Endothelial cell of umbilical vein (primary cell): Measurements from ENCODE around the gene MPEG1. TPM values are rescaled to one million over a fixed set of nuclear protein-coding genes. Genes with fewer than 3 reads are reported as not detected.

Experiments used
- BruUV-seq: library from RNA; stranded (reverse); fragments of 400-500 nt; replicated peaks from 2 replicates; lab custom pipeline; 2021; lab: Mats Ljungman, UMichigan
- CTCF ChIA-PET: fragments of 300-600, 350-600 bp; sonication (Branson Sonifier 250); formaldehyde crosslinking; loops from one replicate; lab custom pipeline; 2021; ENCODE audit warnings: antibody characterized with exemption, inconsistent platforms; lab: Charles Lee
- POLR2A ChIA-PET: fragments of 300-600, 350-600 bp; sonication (Branson Sonifier 250); formaldehyde crosslinking; loops from one replicate; lab custom pipeline; 2021; ENCODE audit warnings: antibody characterized with exemption, inconsistent platforms; lab: Charles Lee
- DNase-seq: peaks from one replicate; pipeline ENCODE4 v3.0.0-alpha.2; 2011; ENCODE audit warnings: low read depth, low spot score
- FAIRE-seq: peaks from 2 replicates; lab custom pipeline; 2011; peaks lifted over from hg19 to GRCh38; lab: Jason Lieb, UNC
- H2AFZ ChIP-seq: 2 replicates; pipeline ENCODE4 v1.6.0; 2012; ENCODE audit warnings: low read depth, low read length, control low read depth, inconsistent platforms
- H3K27ac ChIP-seq: 2 replicates; pipeline ENCODE4 v1.5.1; 2011; ENCODE audit warnings: low read depth, mild to moderate bottlenecking, control low read depth, low read length, moderate library complexity; ENCODE audit not compliant: insufficient read depth
- H3K27me3 ChIP-seq, 2 experiments: 2 replicates each; pipeline versions ENCODE4 v1.6.0 to v1.6.1; 2011; ENCODE audit warnings: low read length in 2 of 2, mixed read lengths in 1 of 2; ENCODE audit not compliant: control insufficient read depth in 2 of 2, insufficient read depth in 2 of 2
- H3K36me3 ChIP-seq, 2 experiments: 2 replicates in 1 of 2; 3 replicates in 1 of 2; pipeline ENCODE4 v1.5.1; 2011; ENCODE audit warnings: low read length in 2 of 2, mild to moderate bottlenecking in 1 of 2, moderate library complexity in 1 of 2; ENCODE audit not compliant: control insufficient read depth in 2 of 2, insufficient read depth in 2 of 2; ENCODE audit errors: extremely low read depth in 1 of 2
- H3K4me1 ChIP-seq: 3 replicates; pipeline ENCODE4 v1.5.1; 2011; ENCODE audit warnings: mild to moderate bottlenecking, low read length; ENCODE audit not compliant: control insufficient read depth, insufficient read depth; ENCODE audit errors: extremely low read depth
- H3K4me2 ChIP-seq: 2 replicates; pipeline ENCODE4 v1.6.1; 2011; ENCODE audit warnings: low read length, control low read depth, mixed read lengths; ENCODE audit not compliant: insufficient read depth
- H3K4me3 ChIP-seq, 3 experiments: fragments of 200-600 bp in 1 of 3; sonication (generic), shearing (Covaris generic) in 1 of 3; replicated peaks in 1 of 3; 2 replicates each; pipeline ENCODE4 v1.5.1; 2011 to 2016; ENCODE audit warnings: control low read depth in 3 of 3, low read length in 3 of 3, mild to moderate bottlenecking in 2 of 3, inconsistent platforms in 1 of 3, low read depth in 1 of 3, moderate library complexity in 1 of 3; ENCODE audit not compliant: insufficient read depth in 1 of 3
- H3K79me2 ChIP-seq: 2 replicates; pipeline ENCODE4 v1.6.0; 2012; ENCODE audit warnings: low read length, inconsistent platforms; ENCODE audit not compliant: control insufficient read depth, insufficient read depth
- H3K9ac ChIP-seq: replicated peaks from 2 replicates; pipeline ENCODE3; 2011; ENCODE audit warnings: low read length, control low read depth; ENCODE audit not compliant: insufficient read depth; ENCODE audit errors: extremely low read depth
- H3K9me1 ChIP-seq: replicated peaks from 3 replicates; pipeline ENCODE4 v1.6.0; 2011; ENCODE audit warnings: mild to moderate bottlenecking, low read length; ENCODE audit not compliant: control insufficient read depth, insufficient read depth; ENCODE audit errors: extremely low read depth
- H3K9me3 ChIP-seq: replicated peaks from 2 replicates; pipeline ENCODE4 v1.5.1; 2012; ENCODE audit warnings: low read length, inconsistent platforms; ENCODE audit not compliant: control insufficient read depth, insufficient read depth
- H4K20me1 ChIP-seq: replicated peaks from 2 replicates; pipeline ENCODE3; 2011; ENCODE audit warnings: mild to moderate bottlenecking, low read length; ENCODE audit not compliant: control insufficient read depth, insufficient read depth; ENCODE audit errors: extremely low read depth
- EZH2 ChIP-seq: IDR thresholded peaks from 2 replicates; pipeline ENCODE4 v1.6.1; 2012; ENCODE audit warnings: borderline replicate concordance, low read depth, mild to moderate bottlenecking, moderate library complexity, low read length, inconsistent platforms; ENCODE audit not compliant: severe bottlenecking
- FOS ChIP-seq: IDR thresholded peaks from 2 replicates; pipeline ENCODE4 v1.6.1; 2011; ENCODE audit warnings: mild to moderate bottlenecking, low read length, moderate library complexity, borderline replicate concordance; ENCODE audit not compliant: insufficient read depth
- GATA2 ChIP-seq: IDR thresholded peaks from 2 replicates; pipeline ENCODE4 v1.7.0; 2011; ENCODE audit warnings: low read depth, mild to moderate bottlenecking, moderate library complexity, mixed read lengths, low read length; ENCODE audit not compliant: insufficient read length, insufficient read depth
- JUN ChIP-seq: IDR thresholded peaks from 2 replicates; pipeline ENCODE4 v1.6.1; 2011; ENCODE audit warnings: borderline replicate concordance, low read depth; ENCODE audit not compliant: insufficient read length, insufficient read depth
- MYC ChIP-seq: IDR thresholded peaks from one replicate; pipeline ENCODE4 v1.6.1; 2011; ENCODE audit warnings: mild to moderate bottlenecking, low read depth, low read length
- POLR2A ChIP-seq: IDR thresholded peaks from 2 replicates; pipeline ENCODE4 v1.6.1; 2012; ENCODE audit warnings: low read depth, mild to moderate bottlenecking, control low read depth, low read length
- POLR2AphosphoS5 ChIP-seq: IDR thresholded peaks from 2 replicates; pipeline ENCODE4 v1.6.1; 2012; ENCODE audit warnings: low read depth, mild to moderate bottlenecking, control low read depth, low read length, moderate library complexity; ENCODE audit not compliant: insufficient read depth
- dilution Hi-C: fragments of 300-500 bp; cut with MboI; formaldehyde crosslinking; loops from one replicate; pipeline ENCODE4 v1.15.0; 2019; ENCODE audit warnings: low sequenced_read_pairs; ENCODE audit not compliant: extremely low pct_ligation_motif_present
- intact Hi-C: fragments of 100-400 bp; cut with micrococcal nuclease; formaldehyde crosslinking; loops from one replicate; pipeline ENCODE4 v1.10.0; 2022
- polyA plus RNA-seq, 4 experiments: library from polyadenylated mRNA; depleted of rRNA in 3 of 4; stranded (reverse) in 3 of 4; unstranded in 1 of 4; fragments of >200 nt; gene quantifications; 2 replicates each; pipeline versions ENCODE4 v1.2.1 to v1.2.3, GENCODE V29; 2011 to 2012; ENCODE audit warnings: missing spikeins in 1 of 4
- total RNA-seq: library from RNA; stranded (reverse); gene quantifications from 2 replicates; pipeline ENCODE4 v1.2.3, GENCODE V29; 2021
- TF ChIP-seq, protein P1 (sequence below), 2 donors: IDR thresholded peaks; 1 replicate in 1 of 2; 2 replicates in 1 of 2; pipeline ENCODE4 v1.5.1; 2011; ENCODE audit warnings: low read length in 2 of 2, mild to moderate bottlenecking in 2 of 2, moderate library complexity in 2 of 2, control low read depth in 1 of 2, inconsistent platforms in 1 of 2, low read depth in 1 of 2; ENCODE audit not compliant: insufficient read depth in 1 of 2; ENCODE audit errors: extremely low read depth in 1 of 2

Gene MPEG1
- total and polyA plus RNA-seq, 2 donors (not counting 3 experiments of a cell fraction or from before 2014, with no cell fraction given) = not detected

DNA sequence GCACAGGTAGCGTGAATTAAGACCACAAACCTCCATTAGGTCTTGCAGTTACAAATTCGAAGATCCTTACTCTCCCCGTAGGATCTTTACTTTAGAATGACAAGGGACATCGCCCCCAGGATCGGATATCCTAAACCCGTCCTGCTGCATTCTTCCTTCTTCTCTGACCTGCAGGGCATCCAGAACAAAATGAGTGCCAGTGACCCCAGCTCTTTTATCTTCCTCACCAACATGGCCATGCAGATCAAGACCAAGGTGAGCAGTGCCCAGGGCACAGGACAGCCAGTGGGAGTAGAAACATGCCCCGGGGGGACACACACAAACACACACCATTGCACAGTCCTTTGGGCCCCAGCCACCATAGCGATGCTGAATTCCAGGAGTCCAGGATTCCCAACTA is 42.6 kb upstream of the MPEG1 start:
- Histone ChIP-seq H3K79me2 (no peaks in the 10 kb centered on the region), H3K9me3 (no peaks in the 10 kb centered on the region), H3K27ac (no peak overlapping the region), H3K27me3 (no peaks in the 10 kb centered on the region), H3K9ac (no peak overlapping the region), H2AFZ (no peak overlapping the region), H4K20me1 (no peaks in the 10 kb centered on the region), H3K4me2 (no peak overlapping the region), H3K36me3 (no peaks in the 10 kb centered on the region), H3K4me3 (no peak overlapping the region), H3K9me1 (no peaks in the 10 kb centered on the region), H3K4me1 (no peaks in the 10 kb centered on the region)
- TF ChIP-seq EZH2 (no peak), FOS (no peak)
- FAIRE-seq (no peak), DNase-seq (no peak)
- ChIA-PET POLR2A (no interaction called here), CTCF (no interaction called here)
- intact Hi-C loops (no loop called here), dilution Hi-C loops (no loop called here)
- BruUV-seq = no TSS peak

DNA sequence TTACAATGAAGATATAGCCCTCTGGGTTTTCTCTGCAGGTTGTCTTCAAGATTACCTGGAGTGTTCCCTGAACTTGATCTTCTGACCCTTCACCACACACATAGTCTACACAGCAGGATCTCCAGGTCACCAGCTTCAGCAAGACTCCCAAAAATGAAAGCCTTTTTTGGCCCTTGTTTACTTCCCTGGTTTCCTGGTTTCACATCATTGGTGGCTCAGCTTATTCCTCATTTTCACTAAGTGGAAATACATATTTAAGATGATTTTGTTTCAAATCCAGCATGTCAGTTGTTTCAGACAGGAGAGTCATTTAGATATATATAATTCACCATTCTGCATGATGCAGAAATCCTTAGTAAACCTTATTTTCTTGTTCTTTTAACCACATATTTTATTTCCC is 41.6 kb upstream of the MPEG1 start:
- Histone ChIP-seq H3K9me3 (no peaks in the 10 kb centered on the region), H3K27ac (no peak overlapping the region), H3K36me3 (no peaks in the 10 kb centered on the region), H3K79me2 (no peaks in the 10 kb centered on the region), H3K4me1 (no peaks in the 10 kb centered on the region), H4K20me1 (no peaks in the 10 kb centered on the region), H3K9ac (no peak overlapping the region), H3K4me3 (no peak overlapping the region), H3K4me2 (no peak overlapping the region), H3K27me3 (no peaks in the 10 kb centered on the region), H3K9me1 (no peaks in the 10 kb centered on the region), H2AFZ (no peak overlapping the region)
- CTCF ChIA-PET = no interaction called here
- no peak for FAIRE-seq
- intact Hi-C loops = no loop called here
- DNase-seq = no peak
- POLR2A ChIA-PET = no interaction called here
- BruUV-seq = no TSS peak
- TF ChIP-seq POLR2AphosphoS5 (no peak), MYC (no peak), POLR2A (no peak), EZH2 (no peak), GATA2 (no peak), JUN (no peak)
- TF ChIP-seq, protein P1, sequence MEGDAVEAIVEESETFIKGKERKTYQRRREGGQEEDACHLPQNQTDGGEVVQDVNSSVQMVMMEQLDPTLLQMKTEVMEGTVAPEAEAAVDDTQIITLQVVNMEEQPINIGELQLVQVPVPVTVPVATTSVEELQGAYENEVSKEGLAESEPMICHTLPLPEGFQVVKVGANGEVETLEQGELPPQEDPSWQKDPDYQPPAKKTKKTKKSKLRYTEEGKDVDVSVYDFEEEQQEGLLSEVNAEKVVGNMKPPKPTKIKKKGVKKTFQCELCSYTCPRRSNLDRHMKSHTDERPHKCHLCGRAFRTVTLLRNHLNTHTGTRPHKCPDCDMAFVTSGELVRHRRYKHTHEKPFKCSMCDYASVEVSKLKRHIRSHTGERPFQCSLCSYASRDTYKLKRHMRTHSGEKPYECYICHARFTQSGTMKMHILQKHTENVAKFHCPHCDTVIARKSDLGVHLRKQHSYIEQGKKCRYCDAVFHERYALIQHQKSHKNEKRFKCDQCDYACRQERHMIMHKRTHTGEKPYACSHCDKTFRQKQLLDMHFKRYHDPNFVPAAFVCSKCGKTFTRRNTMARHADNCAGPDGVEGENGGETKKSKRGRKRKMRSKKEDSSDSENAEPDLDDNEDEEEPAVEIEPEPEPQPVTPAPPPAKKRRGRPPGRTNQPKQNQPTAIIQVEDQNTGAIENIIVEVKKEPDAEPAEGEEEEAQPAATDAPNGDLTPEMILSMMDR (IDR thresholded peaks at IDR 0.05; ENCODE audit: extremely low read depth in 1 of 2, insufficient read depth in 1 of 2, low read depth in 1 of 2, low read length in 2 of 2) = no peak
- dilution Hi-C loops = no loop called here
